Loucy (cell line): ENCODE data around the gene TOR1B.

Experiments
- H2AFZ ChIP-seq: fragments of 200-600 bp; sonication (generic); 2 replicates; pipeline ENCODE4 v1.6.0; 2016; ENCODE audit warnings: antibody characterized with exemption, mild to moderate bottlenecking, low read length, moderate library complexity
- H3F3A ChIP-seq: fragments of 200-600 bp; 2 replicates; pipeline ENCODE4 v1.6.0; 2016; ENCODE audit warnings: antibody characterized with exemption, low read depth, mild to moderate bottlenecking
- H3K27me3 ChIP-seq: fragments of 200-600 bp; sonication (generic); 2 replicates; pipeline ENCODE4 v1.6.1; 2014; ENCODE audit warnings: low read length, mild to moderate bottlenecking; ENCODE audit not compliant: insufficient read depth, poor library complexity, severe bottlenecking
- H3K36me3 ChIP-seq: fragments of 200-600 bp; sonication (generic); 2 replicates; pipeline ENCODE4 v1.6.1; 2016; ENCODE audit warnings: low read length; ENCODE audit not compliant: insufficient read depth
- H3K4me1 ChIP-seq: fragments of 200-600 bp; sonication (generic); 2 replicates; pipeline ENCODE4 v1.5.1; 2014; ENCODE audit warnings: low read length, mild to moderate bottlenecking; ENCODE audit not compliant: insufficient read depth, poor library complexity, severe bottlenecking
- H3K4me2 ChIP-seq: fragments of 200-600 bp; sonication (generic); 2 replicates; pipeline ENCODE4 v1.6.0; 2014; ENCODE audit warnings: antibody characterized with exemption, low read length, low read depth, mild to moderate bottlenecking; ENCODE audit not compliant: poor library complexity, severe bottlenecking
- H3K4me3 ChIP-seq: fragments of 200-600 bp; sonication (generic); 2 replicates; pipeline ENCODE4 v1.5.1; 2014; ENCODE audit warnings: low read length, mild to moderate bottlenecking, mixed read lengths; ENCODE audit not compliant: poor library complexity, severe bottlenecking
- H3K79me2 ChIP-seq: fragments of 200-600 bp; sonication (generic); 2 replicates; pipeline ENCODE4 v1.6.1; 2014; ENCODE audit warnings: low read length; ENCODE audit not compliant: insufficient read depth
- H3K9ac ChIP-seq: fragments of 200-600 bp; sonication (generic); 2 replicates; pipeline ENCODE4 v1.6.0; 2014; ENCODE audit warnings: mild to moderate bottlenecking, low read depth, low read length, moderate library complexity; ENCODE audit not compliant: poor library complexity, severe bottlenecking
- H3K9me2 ChIP-seq: fragments of 200-600 bp; sonication (generic); replicated peaks from 2 replicates; pipeline ENCODE4 v1.6.1; 2016; ENCODE audit warnings: low read depth, low read length, mixed read lengths
- H3K9me3 ChIP-seq: fragments of 200-600 bp; sonication (generic); 2 replicates; pipeline ENCODE4 v1.6.1; 2014; ENCODE audit warnings: mild to moderate bottlenecking, antibody characterized with exemption, low read length, low read depth; ENCODE audit not compliant: insufficient read depth
- H4K20me1 ChIP-seq: fragments of 200-600 bp; sonication (generic); 2 replicates; pipeline ENCODE4 v1.6.0; 2014; ENCODE audit warnings: antibody characterized with exemption, low read length, mild to moderate bottlenecking; ENCODE audit not compliant: insufficient read depth, poor library complexity, severe bottlenecking
- EZH2phosphoT487 ChIP-seq: fragments of 200-600 bp; IDR thresholded peaks from 2 replicates; pipeline ENCODE4 v1.6.1; 2018; ENCODE audit warnings: antibody characterized with exemption, mild to moderate bottlenecking, moderate library complexity, borderline replicate concordance
- TF ChIP-seq, protein P1 (sequence below): fragments of 200-600 bp; sonication (generic); conservative IDR thresholded peaks from 2 replicates; pipeline ENCODE4 v1.5.1; 2014; ENCODE audit warnings: mild to moderate bottlenecking, antibody characterized with exemption, low read length

Gene TOR1B

DNA sequence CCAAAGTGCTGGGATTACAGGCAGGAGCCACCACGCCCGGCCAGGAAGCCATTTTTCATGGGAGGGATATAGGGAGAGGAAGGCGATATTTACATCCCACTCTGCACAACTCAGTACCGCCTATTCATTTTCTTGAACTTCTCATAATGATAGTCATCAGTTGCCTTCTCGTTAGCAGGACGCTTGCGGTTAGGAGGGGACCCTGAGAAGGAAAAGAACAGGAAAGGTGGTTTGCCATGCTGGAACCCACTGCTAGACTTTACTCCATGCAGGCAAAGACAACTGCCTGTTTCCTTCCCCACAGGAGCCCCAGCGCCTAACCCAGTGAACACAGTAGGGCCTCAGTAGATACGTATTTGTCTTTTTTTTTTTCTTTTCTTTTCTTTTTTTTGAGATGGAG lies 25.1 kb downstream of the TOR1B start:
- Histone ChIP-seq H3K9me3 (no peaks in the 10 kb centered on the region), H3K79me2 (peaks cover 4% of the 10 kb centered on the region), H3K9me2 (no peaks in the 10 kb centered on the region), H2AFZ (no peak overlapping the region), H3K4me3 (no peak overlapping the region), H3K27me3 (no peaks in the 10 kb centered on the region), H4K20me1 (no peaks in the 10 kb centered on the region), H3F3A (no peaks in the 10 kb centered on the region), H3K36me3 (peaks cover 11% of the 10 kb centered on the region; the same call in 1 of the 2 replicates), H3K4me2 (no peak overlapping the region), H3K9ac (no peak overlapping the region), H3K4me1 (no peaks in the 10 kb centered on the region)
- TF ChIP-seq, protein P1, sequence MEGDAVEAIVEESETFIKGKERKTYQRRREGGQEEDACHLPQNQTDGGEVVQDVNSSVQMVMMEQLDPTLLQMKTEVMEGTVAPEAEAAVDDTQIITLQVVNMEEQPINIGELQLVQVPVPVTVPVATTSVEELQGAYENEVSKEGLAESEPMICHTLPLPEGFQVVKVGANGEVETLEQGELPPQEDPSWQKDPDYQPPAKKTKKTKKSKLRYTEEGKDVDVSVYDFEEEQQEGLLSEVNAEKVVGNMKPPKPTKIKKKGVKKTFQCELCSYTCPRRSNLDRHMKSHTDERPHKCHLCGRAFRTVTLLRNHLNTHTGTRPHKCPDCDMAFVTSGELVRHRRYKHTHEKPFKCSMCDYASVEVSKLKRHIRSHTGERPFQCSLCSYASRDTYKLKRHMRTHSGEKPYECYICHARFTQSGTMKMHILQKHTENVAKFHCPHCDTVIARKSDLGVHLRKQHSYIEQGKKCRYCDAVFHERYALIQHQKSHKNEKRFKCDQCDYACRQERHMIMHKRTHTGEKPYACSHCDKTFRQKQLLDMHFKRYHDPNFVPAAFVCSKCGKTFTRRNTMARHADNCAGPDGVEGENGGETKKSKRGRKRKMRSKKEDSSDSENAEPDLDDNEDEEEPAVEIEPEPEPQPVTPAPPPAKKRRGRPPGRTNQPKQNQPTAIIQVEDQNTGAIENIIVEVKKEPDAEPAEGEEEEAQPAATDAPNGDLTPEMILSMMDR = no peak
- TF ChIP-seq EZH2phosphoT487 = no peak

DNA sequence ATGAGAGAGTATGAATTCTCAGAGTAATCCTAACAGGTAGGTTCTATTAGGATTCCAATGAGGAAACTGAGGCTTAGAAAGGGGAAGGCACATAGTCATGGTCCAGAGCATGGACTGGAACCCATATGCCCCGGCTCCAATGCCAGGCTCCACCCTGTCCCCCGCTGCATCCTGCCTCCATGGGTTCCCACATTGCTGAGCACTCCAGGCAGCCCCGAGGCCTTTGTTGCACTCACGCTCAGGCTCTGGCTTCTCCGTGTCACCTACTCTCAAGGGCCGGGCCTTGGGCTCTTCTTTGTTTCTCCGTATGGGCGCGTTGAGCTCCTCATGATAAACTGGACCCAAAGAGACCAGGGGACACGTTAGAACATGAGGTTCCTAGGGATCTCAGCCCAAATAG lies 26.0 kb downstream of the TOR1B start:
- H3K27me3 ChIP-seq = no peaks in the 10 kb centered on the region
- no peak for TF ChIP-seq EZH2phosphoT487
- TF ChIP-seq, protein P1 = no peak

DNA sequence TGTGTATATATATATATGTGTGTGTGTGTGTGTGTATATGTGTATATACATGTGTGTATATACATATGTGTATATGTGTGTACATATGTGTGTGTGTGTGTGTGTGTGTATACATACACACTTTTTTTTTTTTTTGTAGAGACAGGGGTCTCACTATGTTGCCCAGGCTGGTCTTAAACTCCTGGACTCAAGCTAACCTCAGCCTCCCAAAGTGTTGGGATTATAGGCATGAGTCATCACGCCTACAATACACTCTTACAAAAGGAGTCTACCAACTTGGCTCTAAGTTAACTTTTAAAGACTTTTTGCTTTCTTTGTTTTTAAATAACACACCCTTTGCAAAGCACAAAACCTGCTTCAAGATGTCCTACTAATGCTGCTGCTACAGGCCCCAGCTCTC lies 30.0 kb downstream of the TOR1B start:
- no peaks in the 10 kb centered on the region for H3F3A ChIP-seq
- no peak for TF ChIP-seq EZH2phosphoT487
- TF ChIP-seq, protein P1 = no peak
- no peaks in the 10 kb centered on the region for H3K9me2 ChIP-seq
- H2AFZ ChIP-seq = no peak overlapping the region
- no peaks in the 10 kb centered on the region for H3K9me3 ChIP-seq
- no peaks in the 10 kb centered on the region for H3K27me3 ChIP-seq
- H4K20me1 ChIP-seq = peaks cover 6% of the 10 kb centered on the region
- H3K9ac ChIP-seq = no peak overlapping the region
- no peak overlapping the region for H3K4me3 ChIP-seq
- peaks cover 47% of the 10 kb centered on the region for H3K79me2 ChIP-seq
- peaks cover 11% of the 10 kb centered on the region; the same call in 1 of the 2 replicates for H3K36me3 ChIP-seq
- H3K4me2 ChIP-seq = no peak overlapping the region
- H3K4me1 ChIP-seq = peaks cover 10% of the 10 kb centered on the region

More for the DNA sequence above, 26.0 kb downstream of the TOR1B start:
- Histone ChIP-seq H3K4me2 (no peak overlapping the region), H3K4me3 (no peak overlapping the region), H4K20me1 (peaks cover under 1% of the 10 kb centered on the region), H3K9ac (no peak overlapping the region), H3K9me3 (no peaks in the 10 kb centered on the region), H3K4me1 (peaks cover 1% of the 10 kb centered on the region), H3K36me3 (peaks cover 11% of the 10 kb centered on the region; the same call in 1 of the 2 replicates), H3K79me2 (peaks cover 11% of the 10 kb centered on the region), H2AFZ (no peak overlapping the region), H3F3A (no peaks in the 10 kb centered on the region), H3K9me2 (no peaks in the 10 kb centered on the region)
